Natural killer cell (primary cell): ENCODE measurements around the gene LRIT2. TPM values are rescaled to one million over a fixed set of nuclear protein-coding genes. Genes with fewer than 3 reads are reported as not detected.

Source experiments
- ATAC-seq, 3 donors: fragments of 150-1000 bp in 2 of 3; fragments of 200-7000 bp in 1 of 3; cut with Tn5 transposase; 1 replicate in 1 of 3; 2 replicates in 2 of 3; pipeline ENCODE4 v1.10.0; 2021; ENCODE audit warnings: mild to moderate bottlenecking in 2 of 3, moderate library complexity in 2 of 3
- DNase-seq, 2 donors: peaks; one replicate each; pipeline versions ENCODE4 v3.0.0 to v3.0.0-alpha.2; 2013 to 2021; ENCODE audit warnings: mixed read lengths in 1 of 2
- H3K27ac ChIP-seq: one replicate; pipeline ENCODE4 v1.5.1; 2013; ENCODE audit warnings: mild to moderate bottlenecking, low read length
- H3K27me3 ChIP-seq: one replicate; pipeline ENCODE4 v1.6.1; 2013; ENCODE audit warnings: low read length; ENCODE audit not compliant: control insufficient read depth, insufficient read depth
- H3K36me3 ChIP-seq: one replicate; pipeline ENCODE4 v1.6.1; 2013; ENCODE audit warnings: low read length; ENCODE audit not compliant: control insufficient read depth, insufficient read depth
- H3K4me1 ChIP-seq: one replicate; pipeline ENCODE4 v1.6.1; 2013; ENCODE audit warnings: low read length; ENCODE audit not compliant: control insufficient read depth, insufficient read depth
- H3K4me3 ChIP-seq: one replicate; pipeline ENCODE4 v1.5.1; 2013; ENCODE audit warnings: low read length
- H3K9me3 ChIP-seq: one replicate; pipeline ENCODE4 v1.6.1; 2013; ENCODE audit warnings: low read length; ENCODE audit not compliant: control insufficient read depth, insufficient read depth
- H3K27ac Mint-ChIP-seq, 2 donors: one replicate each; pipeline ENCODE4 v1.8.0; 2022; ENCODE audit warnings: mild to moderate bottlenecking in 2 of 2, mixed read lengths in 2 of 2, moderate library complexity in 1 of 2
- H3K27me3 Mint-ChIP-seq, 2 donors: one replicate each; pipeline ENCODE4 v1.8.0; 2022; ENCODE audit warnings: low read depth in 2 of 2, mixed read lengths in 2 of 2
- H3K36me3 Mint-ChIP-seq: one replicate; pipeline ENCODE4 v1.8.0; 2022; ENCODE audit warnings: mixed read lengths
- H3K4me1 Mint-ChIP-seq, 2 donors: one replicate each; pipeline ENCODE4 v1.8.0; 2022; ENCODE audit warnings: mixed read lengths in 2 of 2
- H3K4me3 Mint-ChIP-seq: one replicate; pipeline ENCODE4 v1.8.0; 2022; ENCODE audit warnings: mild to moderate bottlenecking, moderate library complexity, mixed read lengths
- H3K9me3 Mint-ChIP-seq, 2 donors: one replicate each; pipeline ENCODE4 v1.8.0; 2022; ENCODE audit warnings: mixed read lengths in 2 of 2
- CTCF ChIP-seq: fragments of 200-600 bp; IDR thresholded peaks from one replicate; pipeline ENCODE4 v1.8.0; 2022; ENCODE audit warnings: antibody characterized with exemption
- WGBS: methylation state at CpG from one replicate; pipeline ENCODE4 v1.1.7; 2013; ENCODE audit warnings: missing lambda C conversion rate; ENCODE audit not compliant: insufficient coverage; 5-methylcytosine and 5-hydroxymethylcytosine counted together
- intact Hi-C: fragments of 100-400 bp; cut with micrococcal nuclease; formaldehyde crosslinking; loops from one replicate; pipeline ENCODE4 v1.14.2; 2022
- total RNA-seq, 4 donors: library from RNA; stranded (reverse); fragments of 120-200 nt in 1 of 4; gene quantifications; one replicate each; pipeline versions ENCODE4 v1.2.3 to v1.2.4, GENCODE V29; 2013 to 2022

LRIT2 gene
- total RNA-seq, 3 donors from 2014 or later (not counting 1 experiment from before 2014, with no cell fraction given), result not detected

GRCh38 chr10:84212014-84212413 lies 13.3 kb downstream of the LRIT2 start:
- Mint-ChIP-seq H3K4me1 (peaks cover 0 to 7% of the 10 kb centered on the region in 2 donors), H3K36me3 (no peaks in the 10 kb centered on the region), H3K9me3 (no peaks in the 10 kb centered on the region), H3K27me3 (no peaks in the 10 kb centered on the region), H3K4me3 (no peak overlapping the region), H3K27ac (no peak overlapping the region)
- no peaks in the 10 kb centered on the region for H3K4me1 ChIP-seq
- ATAC-seq, result no peak
- no peak for DNase-seq
- H3K27me3 ChIP-seq, result no peaks in the 10 kb centered on the region
- WGBS, result 78% methylated on average over 5 of the region's 5 CpGs
- intact Hi-C loops, result no loop called here
- no peak overlapping the region for H3K4me3 ChIP-seq
- TF ChIP-seq CTCF, result no peak
- H3K9me3 ChIP-seq, result no peaks in the 10 kb centered on the region
- H3K36me3 ChIP-seq, result no peaks in the 10 kb centered on the region
- H3K27ac ChIP-seq, result no peak overlapping the region

GRCh38 chr10:84211566-84211965 lies 13.8 kb downstream of the LRIT2 start:
- no peak overlapping the region for H3K4me3 ChIP-seq
- H3K9me3 ChIP-seq, result no peaks in the 10 kb centered on the region
- Mint-ChIP-seq H3K27me3 (no peaks in the 10 kb centered on the region), H3K4me1 (peaks cover 0 to 7% of the 10 kb centered on the region in 2 donors), H3K36me3 (no peaks in the 10 kb centered on the region), H3K9me3 (no peaks in the 10 kb centered on the region), H3K4me3 (no peak overlapping the region), H3K27ac (no peak overlapping the region)
- no peak overlapping the region for H3K27ac ChIP-seq
- no peaks in the 10 kb centered on the region for H3K27me3 ChIP-seq
- DNase-seq (no peak), ATAC-seq (no peak)
- no peaks in the 10 kb centered on the region for H3K4me1 ChIP-seq
- H3K36me3 ChIP-seq, result no peaks in the 10 kb centered on the region
- no peak for TF ChIP-seq CTCF
- WGBS, result 86% methylated on average over 2 of the region's 2 CpGs
- intact Hi-C loops, result no loop called here

- H3K4me1 ChIP-seq, result no peaks in the 10 kb centered on the region
- Mint-ChIP-seq H3K27ac (no peak overlapping the region), H3K36me3 (no peaks in the 10 kb centered on the region), H3K9me3 (no peaks in the 10 kb centered on the region), H3K4me3 (no peak overlapping the region), H3K4me1 (peaks cover 0 to 12% of the 10 kb centered on the region in 2 donors), H3K27me3 (no peaks in the 10 kb centered on the region)
- H3K9me3 ChIP-seq, result no peaks in the 10 kb centered on the region
- no peaks in the 10 kb centered on the region for H3K27me3 ChIP-seq
- no peak overlapping the region for H3K4me3 ChIP-seq
- intact Hi-C loops, result no loop called here
- 90% methylated on average over 10 of the region's 10 CpGs for WGBS
- no peak for TF ChIP-seq CTCF
- ATAC-seq (no peak), DNase-seq (no peak)
- no peak overlapping the region for H3K27ac ChIP-seq
- no peaks in the 10 kb centered on the region for H3K36me3 ChIP-seq
Observed at GRCh38 chr10:84208023-84208422, 17.3 kb downstream of the LRIT2 start.

GRCh38 chr10:84205853-84206525 lies 19.4 kb downstream of the LRIT2 start:
- Mint-ChIP-seq H3K27ac (no peak overlapping the region), H3K4me1 (peaks cover 0 to 12% of the 10 kb centered on the region in 2 donors), H3K9me3 (no peaks in the 10 kb centered on the region), H3K4me3 (no peak overlapping the region), H3K27me3 (no peaks in the 10 kb centered on the region), H3K36me3 (no peaks in the 10 kb centered on the region)
- Histone ChIP-seq H3K4me1 (no peaks in the 10 kb centered on the region), H3K4me3 (no peak overlapping the region), H3K36me3 (no peaks in the 10 kb centered on the region), H3K9me3 (no peaks in the 10 kb centered on the region), H3K27ac (no peak overlapping the region), H3K27me3 (no peaks in the 10 kb centered on the region)
- DNase-seq (no peak), ATAC-seq (no peak)
- intact Hi-C loops, result loop anchor here (1.0 to 2.0 kb wide), 2 partner anchors 49 to 58 kb away; no protein-coding TSS in a partner anchor
- peak; percentile 28 for TF ChIP-seq CTCF
- 75% methylated on average over 6 of the region's 6 CpGs for WGBS
